HL-60/S4 (cell line): ENCODE measurements around the gene DDX46.
"Not testable (repeated sequence)": the region's sequence is repeated elsewhere in the genome, so short reads cannot be mapped to it uniquely, and the experiment has no call there.

Experiments used
- in situ Hi-C: fragments of 300-500 bp; cut with MboI; formaldehyde crosslinking; loops from 2 replicates; pipeline ENCODE4 v1.14.3; 2022; ENCODE audit warnings: low sequenced_read_pairs

The DDX46 gene

GRCh38 chr5:134838361-134838760, 79.8 kb downstream of the DDX46 start:
- in situ Hi-C loops: not testable (repeated sequence)

GRCh38 chr5:134840811-134841210, 82.2 kb downstream of the DDX46 start:
- in situ Hi-C loops: no loop called here

GRCh38 chr5:134844252-134844651, 85.7 kb downstream of the DDX46 start:
- in situ Hi-C loops: no loop called here

- in situ Hi-C loops: no loop called here
These were observed 86.8 kb downstream of the DDX46 start for GRCh38 chr5:134845335-134845851.

- in situ Hi-C loops: no loop called here
These were observed 87.5 kb downstream of the DDX46 start, which contains the start of gene C5orf24 for GRCh38 chr5:134845852-134846640. C5orf24 (plus strand) TSS chr5:134845968; CDS start chr5:134854901, 8,933 bp downstream.

- in situ Hi-C loops: no loop called here
These were observed 88.0 kb downstream of the DDX46 start for GRCh38 chr5:134846641-134846960.

- in situ Hi-C loops: not testable (repeated sequence)
These were observed 90.9 kb downstream of the DDX46 start for GRCh38 chr5:134849434-134849933.

GRCh38 chr5:134851307-134851923, 92.8 kb downstream of the DDX46 start:
- in situ Hi-C loops: no loop called here

- in situ Hi-C loops: not testable (repeated sequence)
These were observed 97.9 kb downstream of the DDX46 start for GRCh38 chr5:134856465-134856864.

- in situ Hi-C loops: no loop called here
These were observed 98.8 kb downstream of the DDX46 start for GRCh38 chr5:134857401-134857800.

GRCh38 chr5:134864707-134865106, 106.1 kb downstream of the DDX46 start:
- in situ Hi-C loops: no loop called here

- in situ Hi-C loops: no loop called here
These were observed 114.9 kb downstream of the DDX46 start for GRCh38 chr5:134873494-134873893.

- in situ Hi-C loops: no loop called here
These were observed 115.6 kb downstream of the DDX46 start, which contains the start of gene TXNDC15 for GRCh38 chr5:134873987-134874830. TXNDC15 (plus strand) TSS chr5:134874371; CDS start chr5:134874428, 57 bp downstream.

- in situ Hi-C loops: no loop called here
These were observed 116.5 kb downstream of the DDX46 start for GRCh38 chr5:134874831-134875655.

- in situ Hi-C loops: no loop called here
These were observed 118.6 kb downstream of the DDX46 start for GRCh38 chr5:134877159-134877558.

- in situ Hi-C loops: no loop called here
These were observed 119.8 kb downstream of the DDX46 start for GRCh38 chr5:134878403-134878802.

GRCh38 chr5:134879456-134879855, 120.9 kb downstream of the DDX46 start:
- in situ Hi-C loops: no loop called here
